PC-3 (cell line): ENCODE data around the gene C10orf143.

Experiments
- EZH2phosphoT487 ChIP-seq: fragments of 300-600 bp; sonication (generic); IDR thresholded peaks from 2 replicates; pipeline ENCODE4 v1.6.1; 2018; ENCODE audit warnings: mild to moderate bottlenecking, antibody characterized with exemption, low read length, borderline replicate concordance
- TF ChIP-seq, protein P1 (sequence below): fragments of 300-600 bp; sonication (generic); conservative IDR thresholded peaks from 2 replicates; pipeline ENCODE4 v1.5.1; 2017; ENCODE audit warnings: antibody characterized with exemption, low read depth, mild to moderate bottlenecking, low read length

- TF ChIP-seq, protein P1, sequence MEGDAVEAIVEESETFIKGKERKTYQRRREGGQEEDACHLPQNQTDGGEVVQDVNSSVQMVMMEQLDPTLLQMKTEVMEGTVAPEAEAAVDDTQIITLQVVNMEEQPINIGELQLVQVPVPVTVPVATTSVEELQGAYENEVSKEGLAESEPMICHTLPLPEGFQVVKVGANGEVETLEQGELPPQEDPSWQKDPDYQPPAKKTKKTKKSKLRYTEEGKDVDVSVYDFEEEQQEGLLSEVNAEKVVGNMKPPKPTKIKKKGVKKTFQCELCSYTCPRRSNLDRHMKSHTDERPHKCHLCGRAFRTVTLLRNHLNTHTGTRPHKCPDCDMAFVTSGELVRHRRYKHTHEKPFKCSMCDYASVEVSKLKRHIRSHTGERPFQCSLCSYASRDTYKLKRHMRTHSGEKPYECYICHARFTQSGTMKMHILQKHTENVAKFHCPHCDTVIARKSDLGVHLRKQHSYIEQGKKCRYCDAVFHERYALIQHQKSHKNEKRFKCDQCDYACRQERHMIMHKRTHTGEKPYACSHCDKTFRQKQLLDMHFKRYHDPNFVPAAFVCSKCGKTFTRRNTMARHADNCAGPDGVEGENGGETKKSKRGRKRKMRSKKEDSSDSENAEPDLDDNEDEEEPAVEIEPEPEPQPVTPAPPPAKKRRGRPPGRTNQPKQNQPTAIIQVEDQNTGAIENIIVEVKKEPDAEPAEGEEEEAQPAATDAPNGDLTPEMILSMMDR, result no peak
- no peak for TF ChIP-seq EZH2phosphoT487
Measured at GRCh38 chr10:130138479-130138866, 27.8 kb upstream of the C10orf143 start.
